EH (cell line): ENCODE results near the gene TMPRSS11B.
A peak's percentile ranks its signal among the peaks of the same experiment; 100 is the strongest.
"Not testable (repeated sequence)": the region's sequence is repeated elsewhere in the genome, so short reads cannot be mapped to it uniquely, and the experiment has no call there.

Experiments used
- DNase-seq: peaks from one replicate; pipeline ENCODE4 v3.0.0-alpha.2; 2015; ENCODE audit warnings: low read depth

Gene TMPRSS11B, protein sequence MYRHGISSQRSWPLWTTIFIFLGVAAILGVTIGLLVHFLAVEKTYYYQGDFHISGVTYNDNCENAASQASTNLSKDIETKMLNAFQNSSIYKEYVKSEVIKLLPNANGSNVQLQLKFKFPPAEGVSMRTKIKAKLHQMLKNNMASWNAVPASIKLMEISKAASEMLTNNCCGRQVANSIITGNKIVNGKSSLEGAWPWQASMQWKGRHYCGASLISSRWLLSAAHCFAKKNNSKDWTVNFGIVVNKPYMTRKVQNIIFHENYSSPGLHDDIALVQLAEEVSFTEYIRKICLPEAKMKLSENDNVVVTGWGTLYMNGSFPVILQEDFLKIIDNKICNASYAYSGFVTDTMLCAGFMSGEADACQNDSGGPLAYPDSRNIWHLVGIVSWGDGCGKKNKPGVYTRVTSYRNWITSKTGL

DNA sequence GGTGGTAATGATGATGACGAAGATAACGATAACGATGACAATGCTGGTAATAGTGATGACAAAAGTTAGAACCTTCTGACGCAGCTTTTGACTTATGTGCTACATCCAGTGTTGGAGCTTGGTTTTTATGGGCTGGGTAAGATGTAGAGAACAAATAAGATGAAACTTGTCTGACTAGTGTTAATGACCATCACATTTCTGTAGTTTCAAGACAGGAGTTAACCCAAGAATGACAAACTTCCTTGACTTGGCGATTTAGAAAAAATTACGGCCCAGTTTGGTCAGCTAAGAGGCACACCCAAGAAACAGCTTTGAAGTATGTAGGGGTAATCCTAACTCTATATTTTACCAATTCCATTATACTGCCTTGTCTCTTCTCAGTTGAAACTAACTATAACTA lies at the start of gene TMPRSS11B:
TSS of gene TMPRSS11B (minus strand) at position 101 of the 400 bp plus-strand sequence. CDS start 136 bp downstream, outside the sequence.
- no peak for DNase-seq

DNA sequence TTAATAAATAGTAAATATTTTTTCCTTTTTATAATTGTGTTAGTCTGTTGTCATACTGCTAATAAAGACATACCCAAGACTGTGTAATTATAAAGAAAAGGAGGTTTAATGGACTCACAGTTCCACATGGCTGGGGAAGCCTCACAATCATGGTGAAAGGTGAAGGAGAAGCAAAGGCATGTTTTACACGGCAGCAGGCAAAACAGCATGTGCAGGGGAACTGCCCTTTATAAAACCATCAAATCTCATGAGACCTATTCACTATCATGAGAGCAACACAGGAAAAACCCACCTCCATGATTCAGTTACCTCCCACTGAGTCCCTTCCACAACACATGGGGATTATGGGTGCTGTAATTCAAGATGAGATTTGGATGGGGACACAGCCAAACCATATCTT lies 45.8 kb upstream of the TMPRSS11B start:
- DNase-seq = no peak

DNA sequence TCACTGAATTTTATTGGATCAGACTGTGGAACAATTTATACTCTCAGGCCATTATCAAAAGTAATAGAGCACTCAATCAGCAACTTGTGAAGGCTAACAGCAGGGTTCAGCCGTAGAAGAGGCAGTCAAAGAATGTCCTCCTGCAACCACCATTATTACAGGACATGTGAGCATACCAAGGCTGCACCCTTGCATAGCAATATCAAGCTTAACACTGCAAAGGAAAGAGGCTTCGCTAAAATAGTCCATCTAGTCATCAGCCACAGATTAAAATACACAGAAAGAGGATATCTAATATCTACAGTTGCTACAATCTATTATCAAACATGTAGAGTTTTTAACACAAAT lies 42.9 kb upstream of the TMPRSS11B start:
- no peak for DNase-seq

DNA sequence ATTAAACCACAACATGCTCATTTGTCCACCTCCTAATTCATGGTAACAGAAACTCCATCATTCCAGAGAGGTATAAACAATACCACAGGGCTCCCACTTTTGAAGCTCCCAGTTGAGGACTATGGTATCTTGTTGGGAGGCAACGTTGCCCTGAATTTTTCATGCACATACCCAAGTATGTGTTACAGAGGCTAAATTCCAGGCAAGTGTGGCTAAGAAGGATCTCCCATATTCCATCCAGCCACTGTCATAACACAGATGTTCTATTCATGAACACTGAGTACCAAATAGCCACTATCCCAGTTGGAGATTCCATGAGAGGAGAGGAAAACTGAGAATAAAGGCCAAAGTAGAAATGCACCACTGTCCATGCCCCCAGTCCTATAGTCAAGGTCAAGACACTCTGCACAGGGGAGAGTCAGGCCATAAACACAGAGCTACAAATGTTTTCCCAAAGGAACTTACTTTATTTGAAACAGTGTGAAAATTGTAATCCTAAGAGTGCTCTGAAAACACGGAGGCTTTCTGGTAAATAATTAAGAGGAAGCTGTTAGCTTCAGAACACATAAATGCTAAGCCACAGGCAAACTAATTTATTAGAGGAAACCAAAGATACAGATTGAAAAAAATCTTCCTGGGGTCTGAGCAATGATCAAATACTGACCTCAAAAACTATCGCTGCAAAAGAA lies 42.4 kb upstream of the TMPRSS11B start:
- no peak for DNase-seq

DNA sequence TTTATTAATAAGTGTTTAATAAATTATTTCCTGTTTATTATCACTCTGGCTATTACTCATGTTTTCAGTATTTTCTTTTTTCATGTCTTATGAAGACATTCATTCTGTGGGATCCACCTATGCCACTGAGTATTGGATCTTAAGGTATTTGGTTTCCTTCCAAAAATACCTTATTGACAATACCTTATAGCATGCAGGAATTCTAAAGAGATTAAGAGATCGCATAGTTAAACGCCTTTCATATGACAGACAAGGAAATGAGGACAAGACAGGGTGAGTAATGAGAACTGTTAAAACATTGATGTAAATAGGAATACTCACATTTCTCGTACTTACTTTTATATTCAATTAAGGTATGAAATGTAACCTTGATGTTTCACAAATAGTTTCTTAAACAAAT lies 38.2 kb upstream of the TMPRSS11B start:
- no peak for DNase-seq

DNA sequence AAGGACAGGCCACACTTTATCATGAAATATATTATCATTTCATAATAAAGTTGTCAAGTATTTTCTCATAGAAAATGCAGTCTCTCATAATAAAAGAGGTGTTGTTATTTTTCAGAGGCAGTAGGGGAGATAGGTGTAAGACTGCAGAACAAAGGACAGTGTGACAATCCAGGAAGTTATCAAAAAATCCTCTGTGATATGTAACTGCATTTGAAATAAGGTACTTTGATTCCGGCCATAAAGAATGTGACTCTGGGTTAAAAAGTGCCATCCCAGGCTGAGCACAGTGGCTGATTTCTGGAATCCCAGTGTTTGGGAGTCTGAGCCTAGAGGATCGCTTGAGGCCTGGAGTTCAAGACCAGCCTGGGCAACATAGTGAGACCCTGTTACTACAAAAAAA lies 37.6 kb upstream of the TMPRSS11B start:
- no peak for DNase-seq

DNA sequence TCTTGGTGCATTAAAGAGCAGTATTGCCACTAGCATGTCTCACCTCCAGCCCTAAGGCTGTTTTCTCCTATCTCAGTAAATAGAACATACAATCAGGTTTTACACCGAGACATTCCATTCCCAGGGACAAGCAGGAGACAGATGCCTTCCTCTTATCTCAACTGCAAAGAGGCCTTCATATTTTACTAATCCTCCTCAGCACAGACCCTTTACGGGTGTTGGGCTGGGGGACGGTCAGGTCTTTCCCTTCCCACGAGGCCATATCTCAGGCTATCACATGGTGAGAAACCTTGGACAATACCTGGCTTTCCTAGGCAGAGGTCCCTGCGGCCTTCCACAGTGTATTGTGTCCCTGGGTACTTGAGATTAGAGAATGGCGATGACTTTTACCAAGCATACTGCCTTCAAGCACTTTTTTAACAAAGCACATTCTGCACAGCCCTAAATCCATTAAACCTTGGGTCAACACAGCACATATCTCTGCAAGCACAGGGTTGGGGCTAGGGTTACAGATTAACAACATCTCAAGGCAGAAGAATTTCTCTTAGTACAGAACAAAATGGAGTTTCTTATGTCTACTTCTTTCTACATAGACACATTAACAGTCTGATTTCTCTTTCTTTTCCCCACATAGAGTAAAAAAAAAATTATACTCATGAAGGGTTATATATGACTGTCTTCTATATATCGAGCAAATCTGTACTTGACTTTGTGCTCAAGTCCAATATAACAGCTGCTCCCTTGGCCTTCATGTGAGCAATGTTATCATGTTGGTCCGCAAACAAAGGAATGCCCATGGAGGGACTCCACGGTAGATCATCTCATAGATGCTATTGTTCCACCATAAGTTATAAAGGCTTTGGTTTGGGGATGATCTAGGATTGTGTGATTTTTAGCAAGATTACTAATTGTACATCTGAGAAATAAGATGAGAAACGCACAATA lies 36.6 kb upstream of the TMPRSS11B start:
- not testable (repeated sequence) for DNase-seq

DNA sequence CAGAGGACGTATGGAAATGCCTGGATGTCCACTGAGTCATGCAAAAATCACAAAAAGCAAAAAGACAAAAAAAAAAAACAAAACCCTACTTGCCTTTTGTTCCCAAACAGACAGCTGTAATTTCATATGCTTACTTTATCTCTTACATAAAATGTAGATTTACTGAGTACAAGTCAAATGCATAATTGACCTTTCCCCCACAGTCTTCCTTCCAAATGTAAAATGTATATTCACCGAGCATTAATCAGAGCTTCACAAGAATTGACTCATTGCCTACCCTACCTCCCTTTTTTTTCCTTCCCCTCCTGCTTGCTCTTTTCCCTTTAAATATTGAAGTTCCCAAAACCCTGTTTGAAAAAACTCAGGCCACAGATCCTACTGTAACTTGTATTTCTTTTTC lies 32.5 kb upstream of the TMPRSS11B start:
- no peak for DNase-seq

DNA sequence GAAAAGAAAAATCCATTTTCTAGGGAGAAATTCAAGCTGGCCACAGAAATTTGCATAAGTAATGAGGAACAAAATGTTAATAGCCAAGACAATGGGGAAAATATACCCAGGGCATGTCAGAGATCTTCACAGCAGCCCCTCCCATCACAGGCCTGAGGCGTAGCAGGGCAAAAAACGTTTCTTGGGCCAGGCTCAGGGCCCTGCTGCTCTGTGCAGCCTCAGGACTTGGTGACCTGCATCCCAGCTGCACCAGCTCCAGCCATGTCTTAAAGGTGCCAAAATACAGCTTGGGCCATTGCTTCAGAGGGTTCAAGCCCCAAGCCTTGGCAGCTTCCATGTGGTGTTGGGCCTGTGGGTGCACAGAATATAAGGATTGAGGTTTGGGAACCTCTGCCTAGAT lies 32.1 kb upstream of the TMPRSS11B start:
- no peak for DNase-seq

DNA sequence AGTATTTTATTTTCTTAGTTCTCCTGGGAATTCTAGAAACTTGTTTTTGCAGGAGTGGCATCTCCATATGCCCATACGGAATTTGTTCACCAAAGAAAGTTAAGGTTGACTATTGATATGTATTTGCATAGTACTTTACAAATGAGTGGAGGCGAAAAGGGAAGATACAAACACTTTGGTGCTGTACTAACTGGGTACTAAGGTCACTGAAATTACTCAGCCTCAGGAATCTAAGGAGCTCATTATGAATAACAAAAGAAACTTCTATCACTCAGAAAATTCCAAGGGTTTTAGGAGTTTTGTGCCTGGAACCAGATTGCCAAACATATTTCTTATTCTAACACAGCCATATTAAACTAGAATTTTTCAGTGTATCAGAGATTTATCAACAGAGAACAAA lies 27.4 kb upstream of the TMPRSS11B start:
- DNase-seq = peak; percentile 11

DNA sequence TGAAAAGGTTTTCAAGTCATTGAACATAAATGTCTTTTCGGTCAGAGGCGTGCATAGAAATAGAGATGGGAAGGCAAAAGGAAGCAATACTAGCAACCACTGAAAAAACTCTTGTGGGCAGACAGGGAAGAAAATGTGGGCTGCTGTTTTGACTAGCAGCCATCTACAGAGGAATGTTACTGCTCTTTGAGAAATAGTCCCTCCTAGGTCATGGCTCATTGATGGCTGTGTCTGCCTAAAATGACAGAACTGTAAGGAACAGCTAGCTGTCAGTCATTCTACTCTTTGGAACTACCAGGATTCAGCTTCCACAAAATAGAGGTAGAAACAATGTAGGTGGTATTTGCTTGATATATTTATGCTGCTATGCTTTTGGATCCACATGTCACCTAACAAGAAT lies 26.9 kb upstream of the TMPRSS11B start:
- peak; percentile 16 for DNase-seq

DNA sequence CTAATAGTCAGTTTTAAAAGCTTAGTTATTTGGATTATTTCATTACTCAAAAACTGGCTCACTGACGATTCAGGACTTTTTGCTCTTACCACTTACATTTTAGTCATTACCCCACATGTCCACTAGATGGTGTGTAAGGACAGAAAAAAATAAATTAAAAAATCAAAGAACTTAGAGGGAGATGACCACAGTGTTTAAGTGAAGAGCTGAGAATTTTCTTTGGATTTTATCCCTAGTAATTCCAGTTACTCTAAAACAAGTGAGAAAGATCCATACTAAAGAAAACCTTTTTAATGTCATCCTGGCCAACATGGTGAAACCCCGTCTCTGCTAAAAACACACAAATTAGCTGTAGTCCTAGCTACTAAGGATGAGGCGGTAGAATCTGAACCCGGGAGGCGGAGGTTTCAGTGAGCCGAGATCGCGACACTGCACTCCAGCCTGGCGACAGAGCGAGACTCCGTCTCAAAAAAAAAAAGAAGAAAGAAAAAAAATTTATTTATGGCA lies 26.4 kb upstream of the TMPRSS11B start:
- DNase-seq = peak; percentile 65

DNA sequence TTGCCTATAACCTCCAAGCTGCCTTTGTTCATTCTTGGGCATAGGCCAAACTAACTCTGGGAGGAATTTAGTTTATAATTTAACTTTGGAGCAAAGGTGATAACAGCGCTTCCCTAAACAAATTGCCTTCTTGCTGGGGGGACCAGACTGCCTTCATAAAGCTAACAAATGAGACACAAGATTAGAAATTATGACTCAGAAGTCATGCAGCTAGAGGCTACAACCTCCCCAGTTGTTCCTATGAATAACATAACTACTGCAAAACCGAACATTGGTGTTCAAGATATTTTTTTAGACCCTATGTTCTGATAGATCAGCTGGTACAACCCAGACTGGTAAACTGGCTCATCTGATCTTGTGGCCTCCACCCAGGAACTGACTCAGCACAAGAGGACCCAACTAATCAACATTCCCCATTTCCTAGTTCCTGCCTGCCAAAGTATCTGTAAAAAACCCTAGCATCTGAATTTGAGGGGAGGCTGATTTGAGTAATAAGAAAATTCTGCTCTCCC lies 22.0 kb upstream of the TMPRSS11B start:
- DNase-seq = peak; percentile 15

DNA sequence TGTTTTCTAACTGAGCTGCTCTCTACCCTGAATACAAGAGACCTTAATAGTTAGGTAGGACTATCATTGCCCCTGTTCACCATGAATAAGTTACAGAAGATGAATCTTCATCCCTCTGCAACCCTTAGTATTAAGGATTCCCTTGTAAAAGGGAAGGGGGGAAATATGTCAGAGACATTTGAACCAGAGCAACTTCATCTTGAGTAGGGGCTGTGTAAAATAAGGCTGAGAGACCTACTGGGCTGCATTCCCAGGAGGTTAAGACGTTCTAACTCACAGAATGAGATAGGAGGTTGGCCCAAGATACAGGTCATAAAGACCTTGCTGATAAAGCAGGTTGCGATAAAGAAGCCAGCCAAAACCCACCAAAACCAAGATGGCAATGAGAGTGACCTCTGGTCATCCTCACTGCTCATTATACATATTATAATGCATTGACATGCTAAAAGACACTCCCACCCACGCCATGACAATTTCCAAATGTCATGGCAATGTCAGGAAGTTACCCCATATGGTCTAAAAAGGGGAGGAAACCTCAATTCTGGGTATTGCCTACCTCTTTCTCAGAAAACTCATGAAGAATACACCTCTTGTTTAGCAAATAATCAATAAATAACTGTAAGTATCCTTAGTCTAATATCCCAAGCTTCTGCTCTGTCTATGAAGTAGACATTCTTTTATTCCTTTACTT lies 19.5 kb upstream of the TMPRSS11B start:
- DNase-seq = no peak

DNA sequence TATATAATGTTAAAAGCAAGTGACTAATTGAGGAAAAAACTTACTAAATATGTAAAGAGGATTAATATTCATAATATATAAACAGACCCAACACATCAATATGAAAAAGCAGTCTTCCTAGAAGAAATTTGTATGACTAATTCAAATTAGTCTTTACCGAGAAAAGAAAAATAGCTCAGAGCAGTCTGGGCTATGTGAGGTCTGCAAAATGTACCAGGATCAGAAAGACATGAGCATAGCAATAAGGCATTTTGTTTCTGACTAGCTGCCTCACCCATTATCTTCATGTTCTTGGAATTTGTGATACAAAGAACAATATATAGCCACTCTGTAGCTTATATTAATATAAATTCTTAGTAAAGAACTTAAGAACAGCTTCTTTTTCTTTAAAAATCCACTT lies 13.7 kb upstream of the TMPRSS11B start:
- DNase-seq = no peak

DNA sequence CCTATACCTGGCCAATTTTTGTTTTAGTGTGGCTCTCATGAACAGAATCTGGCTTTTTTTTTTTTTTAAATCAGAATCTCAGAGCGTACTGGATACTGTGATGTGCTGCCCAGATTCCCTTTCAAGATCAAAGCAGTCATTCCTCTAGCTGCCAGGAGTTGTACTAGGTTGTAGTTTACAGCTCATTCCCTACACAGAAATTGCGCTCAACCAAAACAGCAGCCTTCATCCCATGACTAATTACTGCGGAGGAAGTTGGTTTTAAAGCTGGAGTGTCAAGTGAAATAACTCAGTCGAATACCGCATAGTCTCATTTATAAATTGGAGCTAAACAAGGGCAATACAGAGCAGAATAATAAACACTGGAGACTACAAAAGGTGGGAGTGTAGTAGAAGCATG lies 12.2 kb upstream of the TMPRSS11B start:
- DNase-seq = no peak

DNA sequence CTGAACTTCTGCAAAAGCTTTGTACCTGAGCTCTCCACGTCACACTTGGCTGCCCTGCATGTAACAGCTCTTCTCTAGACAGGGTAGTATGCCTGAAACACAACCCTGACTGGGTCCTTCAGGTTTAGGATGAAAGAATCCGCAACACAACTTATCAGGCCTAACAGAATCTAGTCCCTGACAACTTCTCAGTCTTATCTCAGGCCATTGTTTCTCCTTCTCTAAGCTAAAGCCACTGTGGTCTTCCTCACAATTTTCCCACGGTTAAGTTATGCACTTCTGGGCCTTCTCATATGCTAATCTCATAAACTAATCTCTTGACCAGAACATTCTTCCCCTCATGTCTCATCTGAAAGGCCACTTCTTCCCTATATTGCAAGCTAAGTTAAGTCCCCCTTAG lies 10.8 kb upstream of the TMPRSS11B start:
- DNase-seq = peak; percentile 2

DNA sequence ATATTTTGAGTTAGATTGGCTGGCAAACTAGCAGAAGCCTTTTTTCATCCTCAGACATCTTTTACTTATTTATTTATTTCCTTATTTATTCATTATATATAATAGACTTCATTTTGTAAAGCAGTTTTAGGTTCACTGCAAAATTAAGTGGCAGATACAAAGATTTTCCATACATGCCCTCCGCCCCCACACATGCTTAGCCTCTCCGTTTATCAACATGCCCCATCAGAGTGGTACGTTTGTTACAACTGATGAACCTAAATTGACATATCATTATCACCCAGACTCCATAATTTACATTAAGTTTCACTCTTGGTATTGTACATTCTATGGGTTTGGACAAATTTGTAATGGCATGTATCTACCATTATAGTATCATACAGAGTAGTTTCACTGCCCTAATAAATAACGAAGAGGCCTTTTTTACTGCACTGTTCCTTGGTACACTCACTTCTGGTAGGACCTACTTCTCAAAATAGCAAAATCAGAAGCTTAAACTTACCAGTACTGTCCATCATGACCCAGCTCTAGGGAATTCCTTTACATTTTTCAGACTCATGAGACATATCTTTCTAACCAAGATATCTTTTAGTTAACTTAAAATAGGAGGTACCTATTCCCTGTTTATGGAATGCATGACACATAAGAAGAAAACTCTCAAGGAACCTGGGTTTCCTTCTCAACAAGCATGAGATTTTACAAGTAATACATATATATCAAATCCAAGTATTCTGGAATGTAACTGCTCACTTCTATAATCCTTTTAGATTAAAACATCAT lies 4.8 kb upstream of the TMPRSS11B start:
- DNase-seq = no peak

DNA sequence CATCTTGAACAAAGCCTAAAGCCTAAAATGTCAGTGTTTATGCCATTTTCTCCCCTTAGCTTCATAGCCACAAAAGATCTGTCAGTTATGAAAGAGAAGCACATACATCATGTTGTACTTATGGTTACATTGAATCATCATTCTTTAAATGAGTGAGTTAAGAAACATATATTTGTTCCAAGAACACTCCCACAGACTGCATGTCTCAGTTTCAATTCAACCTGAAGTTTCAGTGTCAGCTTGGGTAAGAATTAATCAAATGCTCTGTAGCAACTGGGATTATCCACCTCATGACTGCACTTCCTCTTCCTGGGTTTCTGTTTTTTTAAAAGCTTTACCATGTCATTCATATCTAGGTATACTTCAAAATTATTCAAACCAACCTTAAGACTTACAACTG lies 3.9 kb upstream of the TMPRSS11B start:
- no peak for DNase-seq

DNA sequence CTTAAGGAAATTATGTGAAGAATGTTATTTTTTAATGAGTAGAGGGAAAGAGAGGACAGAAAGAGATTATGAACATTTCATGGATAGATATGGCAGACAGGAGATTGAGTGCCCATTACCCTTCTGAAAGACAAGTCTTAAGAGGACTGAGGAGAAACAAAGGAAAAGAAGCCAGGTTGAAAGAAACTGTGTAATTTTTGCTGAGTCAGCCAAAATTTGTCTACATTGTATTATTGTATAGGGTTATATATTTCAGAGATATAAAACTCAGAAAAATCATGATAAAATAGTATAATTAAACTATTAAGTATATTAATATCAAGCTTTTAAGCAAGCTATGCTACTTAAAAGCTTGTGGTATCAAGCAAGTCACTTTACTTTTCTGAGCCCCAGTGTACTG lies 4.9 kb downstream of the TMPRSS11B start:
- DNase-seq = no peak

DNA sequence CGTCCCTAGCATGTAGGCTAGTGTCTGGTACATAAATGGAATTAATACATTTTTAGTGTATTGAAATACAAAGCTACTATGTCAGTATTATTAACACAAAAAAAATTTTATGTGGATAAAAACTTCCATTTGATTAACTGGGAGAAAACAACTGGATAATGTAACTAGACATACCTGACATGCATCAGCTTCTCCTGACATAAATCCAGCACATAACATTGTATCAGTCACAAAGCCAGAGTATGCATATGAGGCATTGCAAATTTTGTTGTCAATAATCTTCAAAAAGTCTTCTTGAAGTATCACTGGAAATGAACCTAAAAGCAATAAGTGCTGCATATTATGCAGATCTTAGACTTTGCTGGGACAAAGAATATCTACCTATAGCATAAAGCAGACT lies 16.9 kb downstream of the TMPRSS11B start:
- no peak for DNase-seq
